Tibial artery (tissue), 4 donors: ENCODE results near the gene PCSK5.
A peak's percentile ranks its signal among the peaks of the same experiment; 100 is the strongest.
"Not testable (repeated sequence)": the region's sequence is repeated elsewhere in the genome, so short reads cannot be mapped to it uniquely, and the experiment has no call there.

Experiments used
- DNase-seq, 2 donors: peaks; one replicate each; pipeline ENCODE4 v3.0.0-alpha.2; 2019
- H3K27ac ChIP-seq, 2 donors: fragments of 200-600 bp; sonication (generic) in 1 of 2; 1 replicate in 1 of 2; 2 replicates in 1 of 2; pipeline ENCODE4 v1.5.1; 2018 to 2019; ENCODE audit warnings: mild to moderate bottlenecking in 1 of 2
- H3K27me3 ChIP-seq, 2 donors: fragments of 200-600 bp; sonication (generic) in 1 of 2; one replicate each; pipeline versions ENCODE4 v1.5.1 to v1.6.0; 2016 to 2019
- H3K36me3 ChIP-seq, 3 donors: fragments of 200-600 bp; sonication (generic) in 2 of 3; one replicate each; pipeline ENCODE4 v1.5.1; 2016 to 2019; ENCODE audit warnings: mild to moderate bottlenecking in 2 of 3
- H3K4me1 ChIP-seq, 4 donors: fragments of 200-600 bp; sonication (generic) in 2 of 4; 1 replicate in 3 of 4; 2 replicates in 1 of 4; pipeline ENCODE4 v1.5.1; 2016 to 2019
- H3K4me3 ChIP-seq, 2 donors: fragments of 200-600 bp; sonication (generic) in 1 of 2; 1 replicate in 1 of 2; 2 replicates in 1 of 2; pipeline ENCODE4 v1.5.1; 2018 to 2019; ENCODE audit warnings: mild to moderate bottlenecking in 2 of 2
- H3K9me3 ChIP-seq, 3 donors: fragments of 200-600 bp; sonication (generic) in 1 of 3; one replicate each; pipeline ENCODE4 v1.5.1; 2016 to 2019
- intact Hi-C: fragments of 100-400 bp; cut with DNase I; formaldehyde crosslinking; loops from one replicate; pipeline ENCODE4 v1.15.0; 2023; ENCODE audit warnings: low total_unique reads
- TF ChIP-seq, protein P1 (sequence below), 2 experiments: fragments of 200-600 bp in 1 of 2; fragments of 450-650 bp in 1 of 2; IDR thresholded peaks; one replicate each; pipeline ENCODE4 v1.5.1; 2017 to 2019; ENCODE audit warnings: antibody characterized with exemption in 2 of 2, mild to moderate bottlenecking in 1 of 2, moderate library complexity in 1 of 2

Gene PCSK5

DNA sequence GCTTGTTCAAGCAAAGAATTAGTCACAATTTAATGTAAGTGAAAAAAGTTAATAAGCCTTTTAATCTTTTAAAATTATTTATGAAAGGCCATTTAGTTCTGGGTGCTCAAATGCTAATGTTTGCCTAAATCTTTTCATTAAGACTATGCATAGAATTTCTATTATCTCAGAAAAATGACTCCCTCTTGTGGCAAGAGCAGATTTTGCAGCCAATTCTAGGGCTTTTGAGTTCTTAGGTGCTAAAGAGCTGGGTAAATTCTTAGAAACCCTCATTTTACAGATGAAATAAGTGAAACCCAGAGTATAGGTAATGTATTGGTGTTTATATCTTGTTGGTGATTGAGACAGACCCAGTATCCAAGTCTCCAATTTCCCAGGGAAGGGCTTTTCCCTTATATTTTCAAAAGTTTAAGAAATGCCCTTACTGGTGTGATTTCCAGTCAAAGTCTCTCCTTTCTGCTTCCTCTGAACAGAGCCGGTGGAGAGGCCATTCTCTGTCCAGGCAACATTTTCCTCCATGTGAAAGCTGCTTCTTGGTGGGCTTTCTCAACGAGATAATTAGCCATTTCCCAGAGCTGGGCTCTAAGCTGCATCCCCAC lies 24.1 kb upstream of the PCSK5 start:
- TF ChIP-seq, protein P1, sequence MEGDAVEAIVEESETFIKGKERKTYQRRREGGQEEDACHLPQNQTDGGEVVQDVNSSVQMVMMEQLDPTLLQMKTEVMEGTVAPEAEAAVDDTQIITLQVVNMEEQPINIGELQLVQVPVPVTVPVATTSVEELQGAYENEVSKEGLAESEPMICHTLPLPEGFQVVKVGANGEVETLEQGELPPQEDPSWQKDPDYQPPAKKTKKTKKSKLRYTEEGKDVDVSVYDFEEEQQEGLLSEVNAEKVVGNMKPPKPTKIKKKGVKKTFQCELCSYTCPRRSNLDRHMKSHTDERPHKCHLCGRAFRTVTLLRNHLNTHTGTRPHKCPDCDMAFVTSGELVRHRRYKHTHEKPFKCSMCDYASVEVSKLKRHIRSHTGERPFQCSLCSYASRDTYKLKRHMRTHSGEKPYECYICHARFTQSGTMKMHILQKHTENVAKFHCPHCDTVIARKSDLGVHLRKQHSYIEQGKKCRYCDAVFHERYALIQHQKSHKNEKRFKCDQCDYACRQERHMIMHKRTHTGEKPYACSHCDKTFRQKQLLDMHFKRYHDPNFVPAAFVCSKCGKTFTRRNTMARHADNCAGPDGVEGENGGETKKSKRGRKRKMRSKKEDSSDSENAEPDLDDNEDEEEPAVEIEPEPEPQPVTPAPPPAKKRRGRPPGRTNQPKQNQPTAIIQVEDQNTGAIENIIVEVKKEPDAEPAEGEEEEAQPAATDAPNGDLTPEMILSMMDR (IDR thresholded peaks at IDR 0.05) = peak; percentile 76 to 82
- Histone ChIP-seq H3K4me3 (no peak overlapping the region), H3K4me1 (no peaks in the 10 kb centered on the region), H3K27me3 (no peaks in the 10 kb centered on the region), H3K36me3 (no peaks in the 10 kb centered on the region), H3K9me3 (no peaks in the 10 kb centered on the region), H3K27ac (no peak overlapping the region)
- intact Hi-C loops = loop anchor here (5.0 to 10.0 kb wide), 3 partner anchors 262 to 604 kb away; no protein-coding TSS in a partner anchor
- DNase-seq = peak in 1 of 2 donors; percentile 63

DNA sequence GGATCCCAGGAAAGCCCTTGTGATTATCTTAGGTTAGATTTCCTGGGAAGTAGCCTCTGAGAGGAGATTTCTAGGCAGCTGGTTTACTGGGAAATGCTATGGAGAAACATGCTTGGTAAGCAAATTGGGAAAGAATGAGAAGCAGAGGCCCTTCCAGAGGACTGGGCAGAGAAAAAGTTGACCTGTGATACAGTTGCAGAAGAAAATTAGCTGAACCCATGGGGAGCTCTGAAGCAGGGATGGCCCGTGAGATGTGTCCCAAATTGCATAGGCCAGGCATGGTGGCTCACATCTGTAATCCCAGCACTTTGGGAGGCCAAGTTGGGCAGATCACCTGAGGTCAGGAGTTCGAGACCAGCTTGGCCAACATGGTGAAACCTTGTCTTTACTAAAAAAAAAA lies 21.9 kb upstream of the PCSK5 start:
- not testable (repeated sequence) for H3K27ac ChIP-seq, H3K27me3 ChIP-seq, H3K36me3 ChIP-seq, DNase-seq, H3K4me1 ChIP-seq, H3K4me3 ChIP-seq, H3K9me3 ChIP-seq
- intact Hi-C loops = loop anchor here (5.0 to 10.0 kb wide), 3 partner anchors 264 to 606 kb away; no protein-coding TSS in a partner anchor

DNA sequence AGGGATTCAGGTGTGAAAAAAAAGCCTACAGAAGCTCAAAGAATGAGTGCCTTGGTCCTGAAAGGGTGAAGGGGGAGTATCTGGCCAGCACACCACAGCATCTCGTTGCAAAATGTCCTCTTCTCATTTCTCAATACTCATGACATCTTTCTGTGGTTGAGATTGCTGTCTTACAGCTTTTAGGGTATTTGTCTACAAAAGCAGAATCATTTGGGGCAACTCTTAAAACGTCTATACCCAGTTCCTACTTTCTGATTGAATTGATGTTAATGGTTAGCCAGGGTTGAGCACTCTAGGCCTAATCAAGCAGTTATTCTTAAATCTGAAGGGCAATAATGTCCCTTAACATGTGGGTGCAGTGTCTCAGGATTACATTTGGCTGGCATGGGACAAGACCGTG lies 21.2 kb upstream of the PCSK5 start:
- Histone ChIP-seq H3K4me3 (no peak overlapping the region), H3K36me3 (no peaks in the 10 kb centered on the region), H3K27me3 (no peaks in the 10 kb centered on the region), H3K9me3 (no peaks in the 10 kb centered on the region), H3K27ac (no peak overlapping the region), H3K4me1 (no peaks in the 10 kb centered on the region)
- intact Hi-C loops = loop anchor here (5.0 to 10.0 kb wide), 3 partner anchors 264 to 607 kb away; no protein-coding TSS in a partner anchor
- no peak for DNase-seq
- TF ChIP-seq, protein P1 (IDR thresholded peaks at IDR 0.05) = no peak

DNA sequence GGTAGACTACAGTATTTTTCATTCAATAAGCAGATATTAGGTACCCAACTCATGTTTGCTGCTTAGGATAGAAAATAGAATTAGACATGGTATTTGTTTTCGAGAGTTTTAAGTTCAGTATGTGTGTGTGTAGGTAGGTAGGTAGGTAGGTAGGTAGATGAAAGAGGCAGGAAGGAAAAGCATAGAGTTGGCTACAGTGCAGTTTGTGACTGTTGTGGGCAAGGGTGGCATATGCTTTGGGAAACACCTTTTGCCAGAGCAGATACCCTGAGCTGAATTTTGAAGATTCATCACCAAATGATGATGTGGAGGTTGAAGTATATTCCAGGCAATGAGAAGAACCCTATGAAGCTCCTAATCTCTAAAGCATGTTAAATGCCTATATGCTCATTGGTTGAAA lies 20.0 kb upstream of the PCSK5 start:
- H3K36me3 ChIP-seq = no peaks in the 10 kb centered on the region
- no peak overlapping the region for H3K27ac ChIP-seq
- no peaks in the 10 kb centered on the region for H3K27me3 ChIP-seq
- DNase-seq = no peak
- no peaks in the 10 kb centered on the region for H3K9me3 ChIP-seq
- H3K4me3 ChIP-seq = no peak overlapping the region
- intact Hi-C loops = no loop called here
- TF ChIP-seq, protein P1 (IDR thresholded peaks at IDR 0.05) = no peak
- H3K4me1 ChIP-seq = no peaks in the 10 kb centered on the region

DNA sequence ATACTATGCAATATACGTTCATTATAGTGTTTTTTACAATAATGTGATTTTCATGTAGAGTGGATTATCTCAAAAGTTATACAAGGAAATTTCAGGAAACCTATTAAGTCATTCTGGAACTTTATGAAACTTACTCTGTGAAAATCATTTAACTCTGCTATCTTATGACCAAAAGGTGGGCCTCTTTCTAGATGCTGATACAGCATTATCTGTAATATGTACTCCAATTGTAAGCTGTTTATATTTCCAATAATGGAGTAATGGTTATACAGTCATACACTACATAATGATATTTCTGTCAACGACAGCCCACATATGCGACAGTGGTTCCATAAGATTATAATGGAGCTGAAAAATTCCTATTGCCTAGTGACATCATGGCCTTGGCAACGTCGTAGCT lies 18.8 kb upstream of the PCSK5 start:
- DNase-seq = no peak
- Histone ChIP-seq H3K36me3 (no peaks in the 10 kb centered on the region), H3K27me3 (no peaks in the 10 kb centered on the region), H3K4me3 (no peak overlapping the region), H3K27ac (no peak overlapping the region), H3K4me1 (no peaks in the 10 kb centered on the region), H3K9me3 (no peaks in the 10 kb centered on the region)
- intact Hi-C loops = no loop called here
- TF ChIP-seq, protein P1 (IDR thresholded peaks at IDR 0.05) = no peak

DNA sequence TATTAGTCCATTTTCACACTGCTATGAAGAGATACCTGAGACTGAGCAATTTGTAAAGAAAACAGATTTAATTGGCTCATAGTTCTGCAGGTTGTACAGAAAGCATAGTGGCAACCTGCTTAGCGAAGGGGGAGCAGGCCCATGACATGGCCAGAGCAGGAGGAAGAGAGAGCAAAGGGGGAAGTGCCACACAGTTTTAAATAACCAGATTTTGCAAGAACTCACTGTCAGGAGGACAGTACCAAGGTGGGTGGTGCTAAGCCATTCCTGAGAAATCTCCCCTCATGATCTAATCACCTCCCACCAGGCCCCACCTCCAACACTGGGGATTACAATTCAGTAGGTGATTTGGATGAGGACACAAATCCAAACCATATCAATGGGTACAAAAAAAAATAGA lies 16.8 kb upstream of the PCSK5 start:
- intact Hi-C loops = no loop called here
- Histone ChIP-seq H3K27ac (no peak overlapping the region), H3K4me1 (no peaks in the 10 kb centered on the region), H3K36me3 (no peaks in the 10 kb centered on the region), H3K27me3 (no peaks in the 10 kb centered on the region), H3K9me3 (no peaks in the 10 kb centered on the region), H3K4me3 (no peak overlapping the region)
- DNase-seq = peak in 1 of 2 donors; percentile 26
- TF ChIP-seq, protein P1 (IDR thresholded peaks at IDR 0.05) = no peak
